ENCODE measurements around the gene GTPBP2. TPM values are rescaled to one million over a fixed set of nuclear protein-coding genes. Genes with fewer than 3 reads are reported as not detected.
A peak's percentile ranks its signal among the peaks of the same experiment; 100 is the strongest.

The GTPBP2 gene
- total and polyA plus RNA-seq, 2 of the 13 experiments (the other 11 are each of a cell fraction or from before 2014, with no cell fraction given), result 26.9 to 88.2 TPM

DNA sequence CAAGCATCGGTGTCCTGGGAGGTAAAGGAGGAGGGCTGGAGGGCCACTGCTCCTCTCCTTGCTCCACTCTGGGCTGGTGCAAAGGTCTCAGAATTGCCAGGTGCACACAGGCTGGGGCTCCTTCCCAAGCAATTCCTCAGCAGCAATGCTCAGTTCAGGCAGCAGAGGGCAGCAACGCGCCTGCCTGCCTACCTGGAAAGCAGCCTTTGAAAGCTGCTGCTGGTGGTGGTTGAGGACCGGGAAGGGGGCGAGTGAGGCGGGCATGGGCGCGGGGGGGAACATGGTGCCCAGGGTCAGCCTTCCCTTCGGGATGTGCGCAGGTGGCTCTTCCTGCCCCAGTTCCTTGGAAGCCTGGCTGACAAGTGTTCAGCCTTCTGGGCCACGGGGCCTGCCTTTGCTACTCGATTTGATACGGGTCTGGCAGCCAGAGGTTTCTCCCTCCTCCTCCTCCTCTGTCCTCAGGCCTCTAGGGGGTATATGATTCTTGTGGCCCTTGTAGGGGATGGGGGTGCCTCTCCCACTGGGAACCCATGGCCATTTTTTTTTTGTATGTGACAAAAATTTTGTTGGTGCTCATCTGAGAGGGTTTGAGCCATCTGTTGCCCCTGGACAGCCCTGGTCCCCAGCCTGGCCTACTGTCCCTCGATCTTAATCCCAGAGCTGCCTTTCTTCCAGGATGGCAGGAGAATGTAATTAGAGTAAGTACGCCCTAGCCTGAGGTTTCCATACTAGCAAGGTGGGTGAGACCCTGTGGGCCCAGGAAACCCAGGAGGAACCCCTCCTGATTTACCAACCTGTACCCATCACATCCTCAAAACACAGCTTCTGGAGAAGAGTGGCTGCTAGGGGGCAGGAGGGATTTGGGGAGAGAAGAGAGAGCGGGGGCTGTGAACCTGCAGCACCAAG lies 38.4 kb upstream of the GTPBP2 start (continued):
- TF ChIP-seq ZNF788 (CRISPR knock-in tag; IDR thresholded peaks at IDR 0.05; ENCODE audit: borderline replicate concordance), result peak; percentile 92; the same call in 1 of the 2 replicates
- TF ChIP-seq RBM22 (optimal IDR thresholded peaks at IDR 0.05; ENCODE audit: low read length), result peak; percentile 58
- TF ChIP-seq BORCS8-MEF2B (CRISPR knock-in tag; IDR thresholded peaks at IDR 0.05), result 0 out of 2 replicates have a peak, but pooled peaks have one; percentile 29
- TF ChIP-seq ZNF850 (CRISPR knock-in tag; conservative IDR thresholded peaks at IDR 0.05), result peak; percentile 49; the same call in 1 of the 2 replicates
- 0 out of 2 replicates have a peak, but pooled peaks have one; percentile 76 for TF ChIP-seq FOXC1 (CRISPR knock-in tag; IDR thresholded peaks at IDR 0.05; ENCODE audit: borderline replicate concordance)
- TF ChIP-seq FOXA3 (CRISPR knock-in tag; IDR thresholded peaks at IDR 0.05), result peak; percentile 66
- peak; percentile 60; the same call in 1 of the 2 replicates for TF ChIP-seq SSRP1 (CRISPR knock-in tag; IDR thresholded peaks at IDR 0.05)
- TF ChIP-seq HDAC1 (CRISPR knock-in tag; IDR thresholded peaks at IDR 0.05), result peak; percentile 80
- TF ChIP-seq PCBP1 (IDR thresholded peaks at IDR 0.05; ENCODE audit: borderline replicate concordance, low read depth, low read length), result 0 out of 2 replicates have a peak, but pooled peaks have one; percentile 82
- TF ChIP-seq ZNF383 (CRISPR knock-in tag; IDR thresholded peaks at IDR 0.05; ENCODE audit: borderline replicate concordance), result no peak
- peak; percentile 68 for TF ChIP-seq ZGPAT (CRISPR knock-in tag; IDR thresholded peaks at IDR 0.05)
- peak; percentile 22; the same call in 1 of the 2 replicates for TF ChIP-seq HOXA5 (CRISPR knock-in tag; IDR thresholded peaks at IDR 0.05)
- TF ChIP-seq KDM4B (CRISPR knock-in tag; IDR thresholded peaks at IDR 0.05), result peak; percentile 64; the same call in 1 of the 2 replicates
- TF ChIP-seq MAX (IDR thresholded peaks at IDR 0.05), result peak; percentile 59; the same call in 1 of the 2 replicates
- TF ChIP-seq EED (CRISPR knock-in tag; IDR thresholded peaks at IDR 0.05), result peak; percentile 88
- peak; percentile 15; the same call in 1 of the 2 replicates for TF ChIP-seq ZNF556 (CRISPR knock-in tag; IDR thresholded peaks at IDR 0.05; ENCODE audit: borderline replicate concordance)
- TF ChIP-seq, protein P1, sequence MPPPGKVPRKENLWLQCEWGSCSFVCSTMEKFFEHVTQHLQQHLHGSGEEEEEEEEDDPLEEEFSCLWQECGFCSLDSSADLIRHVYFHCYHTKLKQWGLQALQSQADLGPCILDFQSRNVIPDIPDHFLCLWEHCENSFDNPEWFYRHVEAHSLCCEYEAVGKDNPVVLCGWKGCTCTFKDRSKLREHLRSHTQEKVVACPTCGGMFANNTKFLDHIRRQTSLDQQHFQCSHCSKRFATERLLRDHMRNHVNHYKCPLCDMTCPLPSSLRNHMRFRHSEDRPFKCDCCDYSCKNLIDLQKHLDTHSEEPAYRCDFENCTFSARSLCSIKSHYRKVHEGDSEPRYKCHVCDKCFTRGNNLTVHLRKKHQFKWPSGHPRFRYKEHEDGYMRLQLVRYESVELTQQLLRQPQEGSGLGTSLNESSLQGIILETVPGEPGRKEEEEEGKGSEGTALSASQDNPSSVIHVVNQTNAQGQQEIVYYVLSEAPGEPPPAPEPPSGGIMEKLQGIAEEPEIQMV (CRISPR knock-in tag; IDR thresholded peaks at IDR 0.05; ENCODE audit: low read depth), result no peak
- TF ChIP-seq TBX2 (CRISPR knock-in tag; IDR thresholded peaks at IDR 0.05; ENCODE audit: borderline replicate concordance), result 0 out of 2 replicates have a peak, but pooled peaks have one; percentile 42
- TF ChIP-seq ZNF276 (CRISPR knock-in tag; IDR thresholded peaks at IDR 0.05; ENCODE audit: low read depth), result peak; percentile 84; the same call in 1 of the 2 replicates
- peak; percentile 44 for TF ChIP-seq ZNF883 (CRISPR knock-in tag; IDR thresholded peaks at IDR 0.05; ENCODE audit: not compliant biosample characterization)
- no peak for TF ChIP-seq HMGA1 (CRISPR knock-in tag; conservative IDR thresholded peaks at IDR 0.05)
